ENCODE data around the gene FAM149A. TPM values are rescaled to one million over a fixed set of nuclear protein-coding genes. Genes with fewer than 3 reads are reported as not detected.

The FAM149A gene
- polyA plus RNA-seq, 3 donors: not detected

DNA sequence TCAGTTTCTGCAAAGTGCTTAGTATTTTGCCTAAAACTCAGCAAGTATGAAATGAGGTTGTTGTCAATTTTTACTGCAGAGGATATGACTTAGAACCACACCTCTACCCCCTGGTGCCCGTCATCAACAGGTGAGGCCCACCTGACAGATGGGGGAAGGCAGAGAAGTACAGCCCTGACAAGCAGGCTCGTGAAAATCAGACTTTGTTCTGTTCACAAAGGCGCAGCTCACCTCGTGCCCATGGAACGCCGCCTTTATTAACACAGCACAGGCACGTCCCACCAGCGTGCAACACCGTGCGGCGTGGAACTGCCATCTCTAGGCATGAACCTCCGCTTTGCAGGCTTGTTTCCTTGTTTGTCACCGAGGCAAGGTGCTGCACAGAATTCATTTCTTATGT lies 100.2 kb downstream of the FAM149A start:
- Histone ChIP-seq H3K27ac (ENCODE audit: low read depth in 1 of 2, low read length in 2 of 2) (no peak overlapping the region), H4K20me1 (ENCODE audit: insufficient read depth, low read length) (no peaks in the 10 kb centered on the region), H3K27me3 (ENCODE audit: control insufficient read depth in 2 of 2, insufficient read depth in 2 of 2, low read length in 2 of 2) (no peaks in the 10 kb centered on the region), H3K4me1 (ENCODE audit: control insufficient read depth in 1 of 2, insufficient read depth in 2 of 2, low read length in 2 of 2) (no peaks in the 10 kb centered on the region), H3K9ac (ENCODE audit: insufficient read depth, low read length, poor library complexity, severe bottlenecking) (no peak overlapping the region), H3K36me3 (replicated peaks in 1 of 2; ENCODE audit: control insufficient read depth in 1 of 2, insufficient read depth in 2 of 2, low read length in 2 of 2) (peaks cover 0 to 14% of the 10 kb centered on the region in 2 donors), H3K4me3 (replicated peaks in 1 of 3; ENCODE audit: low read depth in 2 of 3, low read length in 3 of 3) (peak overlapping the region in 2 of 3 experiments; percentile 8 to 22), H3K4me2 (replicated peaks; ENCODE audit: extremely low read depth, low read length, poor library complexity, severe bottlenecking) (no peak overlapping the region), H3K79me2 (ENCODE audit: insufficient read depth, low read length) (no peaks in the 10 kb centered on the region), H3K9me3 (replicated peaks in 1 of 2; ENCODE audit: control insufficient read depth in 1 of 2, insufficient read depth in 1 of 2, low read length in 2 of 2) (peaks cover 17 to 19% of the 10 kb centered on the region in 2 donors), H2AFZ (ENCODE audit: insufficient read depth, low read depth, low read length, poor library complexity, severe bottlenecking) (no peak overlapping the region)
- WGBS (ENCODE audit: insufficient coverage): 83% methylated on average over 12 of the region's 13 CpGs
- no peak for DNase-seq
- Mint-ChIP-seq H3K27me3 (ENCODE audit: low read depth in 3 of 3) (no peaks in the 10 kb centered on the region), H3K4me3 (no peak overlapping the region), H3K27ac (no peak overlapping the region), H3K36me3 (peaks cover 0 to 7% of the 10 kb centered on the region in 2 donors), H3K9me3 (peaks cover 8 to 23% (median 16%) of the 10 kb centered on the region in 7 donors), H3K4me1 (peaks cover 6% of the 10 kb centered on the region)
- TF ChIP-seq CTCF (IDR thresholded peaks at IDR 0.05): no peak
- intact Hi-C loops (cut with micrococcal nuclease): no loop called here

DNA sequence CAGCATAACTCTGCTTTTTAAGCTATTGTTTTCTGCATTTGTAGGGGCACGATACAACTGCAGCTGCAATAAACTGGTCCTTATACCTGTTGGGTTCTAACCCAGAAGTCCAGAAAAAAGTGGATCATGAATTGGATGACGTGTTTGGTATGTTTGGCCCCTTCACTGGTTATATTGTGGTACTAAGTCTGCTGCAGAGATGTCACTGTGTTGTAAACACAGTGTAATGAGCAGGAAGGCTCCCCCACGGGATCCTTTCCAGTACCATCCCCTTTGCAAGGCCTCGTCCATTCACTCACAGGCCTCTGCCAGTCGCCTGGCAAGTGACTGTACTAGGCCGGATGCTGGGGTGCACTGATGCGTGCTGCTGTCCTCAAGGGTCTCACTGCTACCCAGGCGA lies 100.7 kb downstream of the FAM149A start:
- H2AFZ ChIP-seq (ENCODE audit: insufficient read depth, low read depth, low read length, poor library complexity, severe bottlenecking): no peak overlapping the region
- no peak for TF ChIP-seq CTCF (IDR thresholded peaks at IDR 0.05)
- Mint-ChIP-seq H3K27ac (no peak overlapping the region), H3K27me3 (ENCODE audit: low read depth in 3 of 3) (no peaks in the 10 kb centered on the region), H3K9me3 (peaks cover 8 to 24% (median 16%) of the 10 kb centered on the region in 7 donors), H3K36me3 (peaks cover 0 to 7% of the 10 kb centered on the region in 2 donors), H3K4me3 (no peak overlapping the region), H3K4me1 (peaks cover 6% of the 10 kb centered on the region)
- H3K9ac ChIP-seq (ENCODE audit: insufficient read depth, low read length, poor library complexity, severe bottlenecking): no peak overlapping the region
- peaks cover 17 to 19% of the 10 kb centered on the region in 2 donors for H3K9me3 ChIP-seq (replicated peaks in 1 of 2; ENCODE audit: control insufficient read depth in 1 of 2, insufficient read depth in 1 of 2, low read length in 2 of 2)
- H3K4me2 ChIP-seq (replicated peaks; ENCODE audit: extremely low read depth, low read length, poor library complexity, severe bottlenecking): no peak overlapping the region
- no peak for DNase-seq
- no peaks in the 10 kb centered on the region for H3K4me1 ChIP-seq (ENCODE audit: control insufficient read depth in 1 of 2, insufficient read depth in 2 of 2, low read length in 2 of 2)
- H3K27ac ChIP-seq (ENCODE audit: low read depth in 1 of 2, low read length in 2 of 2): no peak overlapping the region
- peaks cover 0 to 19% of the 10 kb centered on the region in 2 donors for H3K36me3 ChIP-seq (replicated peaks in 1 of 2; ENCODE audit: control insufficient read depth in 1 of 2, insufficient read depth in 2 of 2, low read length in 2 of 2)
- 83% methylated on average over 8 of the region's 8 CpGs for WGBS (ENCODE audit: insufficient coverage)
- no peaks in the 10 kb centered on the region for H3K27me3 ChIP-seq (ENCODE audit: control insufficient read depth in 2 of 2, insufficient read depth in 2 of 2, low read length in 2 of 2)
- no peaks in the 10 kb centered on the region for H3K79me2 ChIP-seq (ENCODE audit: insufficient read depth, low read length)
- H4K20me1 ChIP-seq (ENCODE audit: insufficient read depth, low read length): no peaks in the 10 kb centered on the region
- H3K4me3 ChIP-seq (replicated peaks in 1 of 3; ENCODE audit: low read depth in 2 of 3, low read length in 3 of 3): no peak overlapping the region
- intact Hi-C loops (cut with micrococcal nuclease): no loop called here
